HepG2 (cell line): Measurements from ENCODE around the gene MEF2D. TPM values are rescaled to one million over a fixed set of nuclear protein-coding genes. Genes with fewer than 3 reads are reported as not detected.

Experiments used
- ATAC-seq: fragments of 200-7000 bp; cut with Tn5 transposase; 3 replicates; pipeline ENCODE4 v1.9.1; 2020; ENCODE audit warnings: mild to moderate bottlenecking, moderate library complexity
- BruUV-seq: library from RNA; stranded (reverse); fragments of 400-500 nt; replicated peaks from 2 replicates; lab custom pipeline; 2021; lab: Mats Ljungman, UMichigan
- CTCF ChIA-PET: fragments of 300-600 bp; formaldehyde crosslinking; extraction: SDS; loops from one replicate; lab custom pipeline; 2021; ENCODE audit warnings: low total read pairs, inconsistent platforms, low intra/inter-chr PET ratio; lab: Yijun Ruan, JAX
- POLR2A ChIA-PET: fragments of 350-600 bp; sonication (Branson Sonifier 250); formaldehyde crosslinking; loops from one replicate; lab custom pipeline; 2020; ENCODE audit warnings: antibody characterized with exemption, inconsistent platforms; lab: Yijun Ruan, JAX
- DNase-seq: peaks from one replicate; pipeline ENCODE4 v3.0.0-alpha.2; 2015; ENCODE audit warnings: low spot score
- FAIRE-seq: peaks from 3 replicates; lab custom pipeline; 2011; peaks lifted over from hg19 to GRCh38; lab: Jason Lieb, UNC
- H2AFZ ChIP-seq: one replicate; pipeline ENCODE4 v1.6.1; 2011; ENCODE audit warnings: low read length, inconsistent platforms
- H3K27ac ChIP-seq: fragments of 300-600 bp; 3 replicates; pipeline ENCODE4 v1.8.0; 2011; ENCODE audit warnings: mixed run types, mild to moderate bottlenecking, mixed read lengths, low read length, inconsistent platforms; ENCODE audit not compliant: insufficient read depth; ENCODE audit errors: extremely low read length
- H3K27me3 ChIP-seq, 2 experiments: fragments of 200-600 bp in 1 of 2; 2 replicates in 1 of 2; 3 replicates in 1 of 2; pipeline versions ENCODE4 v1.6.0 to v1.8.0; 2011; ENCODE audit warnings: low read length in 2 of 2, mild to moderate bottlenecking in 2 of 2, moderate library complexity in 2 of 2, inconsistent platforms in 1 of 2; ENCODE audit not compliant: insufficient read depth in 2 of 2, control insufficient read depth in 1 of 2
- H3K36me3 ChIP-seq, 2 experiments: fragments of 200-600 bp in 1 of 2; replicated peaks in 1 of 2; 2 replicates in 1 of 2; 3 replicates in 1 of 2; pipeline versions ENCODE4 v1.5.1 to v1.8.0; 2011; ENCODE audit warnings: low read length in 2 of 2, inconsistent platforms in 1 of 2; ENCODE audit not compliant: insufficient read depth in 2 of 2, control insufficient read depth in 1 of 2
- H3K4me1 ChIP-seq: 2 replicates; pipeline ENCODE4 v1.5.1; 2012; ENCODE audit warnings: low read length, inconsistent platforms; ENCODE audit not compliant: insufficient read depth
- H3K4me2 ChIP-seq: 2 replicates; pipeline ENCODE4 v1.6.0; 2011; ENCODE audit warnings: low read depth, low read length, inconsistent platforms
- H3K4me3 ChIP-seq, 3 experiments: fragments of 200-600 bp in 1 of 3; sonication (generic), shearing (Covaris generic) in 1 of 3; replicated peaks in 1 of 3; 2 replicates each; pipeline ENCODE4 v1.5.1; 2011 to 2016; ENCODE audit warnings: low read length in 3 of 3, inconsistent platforms in 2 of 3, low read depth in 2 of 3, mild to moderate bottlenecking in 2 of 3, control low read depth in 1 of 3, mixed read lengths in 1 of 3; ENCODE audit not compliant: insufficient read depth in 1 of 3
- H3K79me2 ChIP-seq: one replicate; pipeline ENCODE4 v1.6.1; 2011; ENCODE audit warnings: low read length, inconsistent platforms; ENCODE audit not compliant: insufficient read depth
- H3K9ac ChIP-seq: 2 replicates; pipeline ENCODE4 v1.6.0; 2011; ENCODE audit warnings: mild to moderate bottlenecking, low read depth, low read length, inconsistent platforms; ENCODE audit not compliant: insufficient read depth
- H3K9me3 ChIP-seq: 2 replicates; pipeline ENCODE4 v1.5.1; 2012; ENCODE audit warnings: mild to moderate bottlenecking, low read length
- H4K20me1 ChIP-seq: 2 replicates; pipeline ENCODE4 v1.6.0; 2011; ENCODE audit warnings: inconsistent platforms, mild to moderate bottlenecking, low read length, moderate library complexity; ENCODE audit not compliant: insufficient read depth
- ATF2 ChIP-seq: sonication (generic); formaldehyde crosslinking; IDR thresholded peaks from 2 replicates; pipeline ENCODE4 v1.4.0; 2020; ENCODE audit warnings: missing genetic modification reagents
- ATF3 ChIP-seq: sonication (generic); formaldehyde crosslinking; IDR thresholded peaks from 2 replicates; pipeline ENCODE4 v1.4.0; 2020; ENCODE audit warnings: missing genetic modification reagents
- CENPT ChIP-seq: sonication (generic); formaldehyde crosslinking; IDR thresholded peaks from 2 replicates; pipeline ENCODE4 v1.8.0; 2022; ENCODE audit warnings: low read depth, mild to moderate bottlenecking, moderate library complexity, missing genetic modification reagents
- MAFK ChIP-seq, 2 experiments: IDR thresholded peaks in 1 of 2; conservative IDR thresholded peaks in 1 of 2; 2 replicates each; pipeline ENCODE4 v1.6.1; 2011; ENCODE audit warnings: improper control_type of control experiment in 2 of 2, low read length in 2 of 2
- SALL1 ChIP-seq: sonication (generic); formaldehyde crosslinking; IDR thresholded peaks from 2 replicates; pipeline ENCODE4 v1.8.0; 2022; ENCODE audit warnings: mild to moderate bottlenecking, missing genetic modification reagents
- ZNF264 ChIP-seq: sonication (generic); formaldehyde crosslinking; IDR thresholded peaks from 2 replicates; pipeline ENCODE4 v1.4.0; 2020; ENCODE audit warnings: missing genetic modification reagents
- ZNF547 ChIP-seq: sonication (generic); formaldehyde crosslinking; IDR thresholded peaks from 2 replicates; pipeline ENCODE4 v1.5.1; 2020; ENCODE audit warnings: mild to moderate bottlenecking, missing genetic modification reagents
- ZNF883 ChIP-seq: sonication (generic); formaldehyde crosslinking; IDR thresholded peaks from 2 replicates; pipeline ENCODE4 v1.5.1; 2020; ENCODE audit warnings: mild to moderate bottlenecking, missing genetic modification reagents; ENCODE audit errors: not compliant biosample characterization
- WGBS: methylation state at CpG from one replicate; pipeline ENCODE4 v1.1.6; 2017; ENCODE audit warnings: low lambda C conversion rate; 5-methylcytosine and 5-hydroxymethylcytosine counted together
- in situ Hi-C: cut with HindIII; loops from 2 replicates; pipeline ENCODE4 v1.10.0; 2017; ENCODE audit warnings: low pct_unique_long_range_greater_than_20kb; ENCODE audit not compliant: extremely low pct_ligation_motif_present
- intact Hi-C: fragments of 100-400 bp; cut with micrococcal nuclease; formaldehyde crosslinking; loops from one replicate; pipeline ENCODE4 v1.10.0; 2022; ENCODE audit not compliant: unreplicated experiment
- polyA plus RNA-seq, 8 experiments: library from polyadenylated mRNA; depleted of rRNA in 3 of 8; stranded (reverse) in 7 of 8; unstranded in 1 of 8; fragments of >200 nt; fragmentation: Illumina TruSeq in 4 of 8; extraction: Trizol in 4 of 8; gene quantifications; 2 replicates each; pipeline versions ENCODE4 v1.2.1 to v1.2.3, GENCODE V29; 2011 to 2016; ENCODE audit warnings: low read depth in 4 of 8, missing spikeins in 1 of 8, mixed read lengths in 1 of 8; ENCODE audit not compliant: insufficient read depth in 1 of 8
- total RNA-seq, 5 experiments: library from RNA; depleted of rRNA; stranded (reverse); fragments of >200 nt; fragmentation: Illumina TruSeq; extraction: Trizol; gene quantifications; 2 replicates each; pipeline ENCODE4 v1.2.3, GENCODE V29; 2016; ENCODE audit warnings: low read depth in 1 of 5
- TF ChIP-seq, protein P1 (sequence below): IDR thresholded peaks from 2 replicates; pipeline ENCODE4 v1.6.1; 2016; ENCODE audit warnings: missing compliant biosample characterization, missing genetic modification reagents, borderline replicate concordance
- TF ChIP-seq, protein P2 (sequence below): sonication (generic); formaldehyde crosslinking; IDR thresholded peaks from 2 replicates; pipeline ENCODE4 v1.4.0; 2020; ENCODE audit warnings: low read depth, mild to moderate bottlenecking, missing genetic modification reagents

The MEF2D gene
- total and polyA plus RNA-seq, 2 of the 13 experiments (the other 11 are each of a cell fraction or from before 2014, with no cell fraction given) = 1.6 to 3.9 TPM

DNA sequence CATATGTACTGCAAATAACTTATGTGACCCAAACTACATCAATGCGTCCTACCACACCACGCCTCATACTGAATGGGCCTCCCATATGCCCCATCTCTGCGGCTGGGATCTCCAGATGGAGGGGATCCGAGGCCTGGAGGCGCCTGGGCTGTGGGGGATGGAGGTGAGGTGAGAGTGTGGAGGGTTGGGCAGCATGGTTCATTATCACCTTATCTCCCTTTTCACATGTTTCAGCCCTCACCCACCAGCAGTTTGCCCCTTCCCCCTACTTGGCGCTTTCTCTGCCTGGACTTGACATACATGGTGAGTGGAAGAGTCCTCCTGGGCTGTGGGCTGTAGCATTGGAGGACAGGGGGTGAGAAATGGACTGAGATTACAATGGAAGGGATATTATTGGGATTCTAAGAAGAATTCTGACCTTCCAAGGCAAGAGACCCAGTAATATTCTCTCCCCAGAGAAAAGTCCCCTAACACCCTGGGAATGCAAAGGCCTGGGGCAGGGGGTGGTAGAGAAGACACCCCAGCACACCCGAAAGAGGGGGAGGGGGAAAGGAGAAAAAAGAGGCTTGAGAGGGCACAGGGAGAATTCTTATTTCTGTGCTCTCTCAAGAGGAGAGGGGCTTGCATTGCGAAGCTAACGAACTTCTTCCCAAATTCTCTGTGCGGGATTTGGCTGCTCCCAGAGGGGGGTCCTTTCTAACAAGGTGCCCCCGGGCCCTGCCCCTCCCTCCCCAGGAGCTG lies 61.4 kb downstream of the MEF2D start:
- Histone ChIP-seq H3K36me3 (no peaks in the 10 kb centered on the region), H3K27me3 (peaks cover 22 to 86% of the 10 kb centered on the region in 2 experiments), H3K9ac (no peak overlapping the region), H3K9me3 (no peaks in the 10 kb centered on the region), H2AFZ (no peak overlapping the region), H3K4me2 (no peak overlapping the region), H3K27ac (no peak overlapping the region), H3K79me2 (no peaks in the 10 kb centered on the region), H4K20me1 (no peaks in the 10 kb centered on the region), H3K4me1 (no peaks in the 10 kb centered on the region; the same call in 1 of the 2 replicates)
- 25% methylated on average over 10 of the region's 11 CpGs for WGBS
- intact Hi-C loops (no loop called here), in situ Hi-C loops (loop anchor here (5.0 kb wide), 1 partner anchor 52 kb away; no protein-coding TSS in a partner anchor)
- BruUV-seq = no TSS peak
- DNase-seq = no peak
- ChIA-PET CTCF (no interaction called here), POLR2A (no interaction called here)
- FAIRE-seq = no peak
- TF ChIP-seq, protein P1, sequence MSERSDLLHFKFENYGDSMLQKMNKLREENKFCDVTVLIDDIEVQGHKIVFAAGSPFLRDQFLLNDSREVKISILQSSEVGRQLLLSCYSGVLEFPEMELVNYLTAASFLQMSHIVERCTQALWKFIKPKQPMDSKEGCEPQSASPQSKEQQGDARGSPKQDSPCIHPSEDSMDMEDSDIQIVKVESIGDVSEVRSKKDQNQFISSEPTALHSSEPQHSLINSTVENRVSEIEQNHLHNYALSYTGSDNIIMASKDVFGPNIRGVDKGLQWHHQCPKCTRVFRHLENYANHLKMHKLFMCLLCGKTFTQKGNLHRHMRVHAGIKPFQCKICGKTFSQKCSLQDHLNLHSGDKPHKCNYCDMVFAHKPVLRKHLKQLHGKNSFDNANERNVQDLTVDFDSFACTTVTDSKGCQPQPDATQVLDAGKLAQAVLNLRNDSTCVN = no peak
- TF ChIP-seq SALL1 (CRISPR knock-in tag) (no peak), ZNF264 (no peak), ATF2 (CRISPR knock-in tag) (no peak), MAFK (conservative IDR thresholded peaks at IDR 0.05 in 1 of 2, IDR thresholded peaks at IDR 0.05 in 1 of 2; ENCODE audit: low read length in 2 of 2) (no peak), ATF3 (CRISPR knock-in tag) (no peak), CENPT (no peak), ZNF547 (CRISPR knock-in tag) (no peak), ZNF883 (no peak)
- TF ChIP-seq, protein P2, sequence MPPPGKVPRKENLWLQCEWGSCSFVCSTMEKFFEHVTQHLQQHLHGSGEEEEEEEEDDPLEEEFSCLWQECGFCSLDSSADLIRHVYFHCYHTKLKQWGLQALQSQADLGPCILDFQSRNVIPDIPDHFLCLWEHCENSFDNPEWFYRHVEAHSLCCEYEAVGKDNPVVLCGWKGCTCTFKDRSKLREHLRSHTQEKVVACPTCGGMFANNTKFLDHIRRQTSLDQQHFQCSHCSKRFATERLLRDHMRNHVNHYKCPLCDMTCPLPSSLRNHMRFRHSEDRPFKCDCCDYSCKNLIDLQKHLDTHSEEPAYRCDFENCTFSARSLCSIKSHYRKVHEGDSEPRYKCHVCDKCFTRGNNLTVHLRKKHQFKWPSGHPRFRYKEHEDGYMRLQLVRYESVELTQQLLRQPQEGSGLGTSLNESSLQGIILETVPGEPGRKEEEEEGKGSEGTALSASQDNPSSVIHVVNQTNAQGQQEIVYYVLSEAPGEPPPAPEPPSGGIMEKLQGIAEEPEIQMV = no peak
- TF ChIP-seq, all 625 proteins: peak for 0
- no peak for ATAC-seq
- H3K4me3 ChIP-seq = no peak overlapping the region
